Measurements from ENCODE around the gene VAMP2. TPM values are rescaled to one million over a fixed set of nuclear protein-coding genes. Genes with fewer than 3 reads are reported as not detected.
A peak's percentile ranks its signal among the peaks of the same experiment; 100 is the strongest.

The VAMP2 gene
- total and polyA plus RNA-seq, 10 of the 15 experiments (the other 5 are each of a cell fraction or from before 2014, with no cell fraction given): 3.0 to 35.2 (median 25.0) TPM

DNA sequence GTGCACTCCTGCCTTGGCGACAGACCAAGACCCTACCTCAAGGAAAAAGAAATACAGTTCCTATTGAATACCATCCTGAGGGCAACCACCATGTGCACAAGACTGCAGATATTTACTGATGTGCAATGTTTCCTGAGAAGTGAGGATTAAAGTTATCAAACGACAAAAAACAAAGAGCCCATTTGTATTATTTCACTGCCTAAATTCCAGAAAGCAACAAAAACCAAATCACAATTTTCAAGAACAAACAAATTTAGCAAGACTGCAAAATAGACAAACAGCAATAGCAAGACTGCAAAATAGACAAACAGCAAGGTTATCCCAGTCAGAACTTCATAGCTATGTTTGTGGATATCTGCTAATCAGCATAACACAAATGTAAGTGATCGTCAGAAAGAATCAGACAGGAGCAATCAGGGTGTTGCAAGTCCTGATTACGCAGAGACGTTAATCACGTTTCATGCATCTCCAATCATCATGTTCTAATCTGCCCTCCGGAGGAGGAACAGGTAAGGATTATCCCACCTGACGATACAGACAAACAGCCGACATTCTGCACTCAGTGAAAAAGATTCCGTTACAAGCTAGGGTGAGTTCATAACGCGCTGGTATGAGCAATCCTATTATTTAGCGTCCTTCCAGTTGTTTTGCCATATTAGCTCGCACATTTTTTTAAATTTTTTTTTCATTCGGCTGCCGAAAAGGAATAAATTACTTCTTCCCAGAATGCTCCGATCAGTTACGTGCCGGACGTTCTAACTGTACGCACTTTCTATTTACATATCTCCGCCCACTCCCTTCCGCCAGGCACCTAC is 10.5 kb upstream of the VAMP2 start (continued):
- TF ChIP-seq, protein P1, sequence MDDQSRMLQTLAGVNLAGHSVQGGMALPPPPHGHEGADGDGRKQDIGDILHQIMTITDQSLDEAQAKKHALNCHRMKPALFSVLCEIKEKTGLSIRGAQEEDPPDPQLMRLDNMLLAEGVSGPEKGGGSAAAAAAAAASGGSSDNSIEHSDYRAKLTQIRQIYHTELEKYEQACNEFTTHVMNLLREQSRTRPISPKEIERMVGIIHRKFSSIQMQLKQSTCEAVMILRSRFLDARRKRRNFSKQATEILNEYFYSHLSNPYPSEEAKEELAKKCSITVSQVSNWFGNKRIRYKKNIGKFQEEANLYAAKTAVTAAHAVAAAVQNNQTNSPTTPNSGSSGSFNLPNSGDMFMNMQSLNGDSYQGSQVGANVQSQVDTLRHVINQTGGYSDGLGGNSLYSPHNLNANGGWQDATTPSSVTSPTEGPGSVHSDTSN (IDR thresholded peaks at IDR 0.05; ENCODE audit: insufficient replicate concordance, low read depth, low read length): peak; percentile 84
- no peak; the same call in 1 of the 2 replicates for TF ChIP-seq MXI1 (IDR thresholded peaks at IDR 0.05; ENCODE audit: low read depth, low read length)
- peak in 1 of 2 experiments; percentile 85; a peak in 1 of 4 replicates for TF ChIP-seq ETV6 (conservative IDR thresholded peaks at IDR 0.05 in 1 of 2, IDR thresholded peaks at IDR 0.05 in 1 of 2; ENCODE audit: borderline replicate concordance in 1 of 2, low read depth in 1 of 2)
- peak; percentile 84 for TF ChIP-seq ZNF24 (IDR thresholded peaks at IDR 0.05)
- no peak for TF ChIP-seq KDM1A (IDR thresholded peaks at IDR 0.05; ENCODE audit: borderline replicate concordance)
- no peak for TF ChIP-seq ASH2L (IDR thresholded peaks at IDR 0.05; ENCODE audit: borderline replicate concordance, low read depth)
- TF ChIP-seq BRCA1 (IDR thresholded peaks at IDR 0.05; ENCODE audit: low read depth, low read length): no peak
- peak; percentile 100 for TF ChIP-seq PML (IDR thresholded peaks at IDR 0.05; ENCODE audit: low read length)
- TF ChIP-seq CHD2 (IDR thresholded peaks at IDR 0.05; ENCODE audit: borderline replicate concordance, low read depth, low read length): peak; percentile 73; the same call in 1 of the 2 replicates
- TF ChIP-seq, protein P2, sequence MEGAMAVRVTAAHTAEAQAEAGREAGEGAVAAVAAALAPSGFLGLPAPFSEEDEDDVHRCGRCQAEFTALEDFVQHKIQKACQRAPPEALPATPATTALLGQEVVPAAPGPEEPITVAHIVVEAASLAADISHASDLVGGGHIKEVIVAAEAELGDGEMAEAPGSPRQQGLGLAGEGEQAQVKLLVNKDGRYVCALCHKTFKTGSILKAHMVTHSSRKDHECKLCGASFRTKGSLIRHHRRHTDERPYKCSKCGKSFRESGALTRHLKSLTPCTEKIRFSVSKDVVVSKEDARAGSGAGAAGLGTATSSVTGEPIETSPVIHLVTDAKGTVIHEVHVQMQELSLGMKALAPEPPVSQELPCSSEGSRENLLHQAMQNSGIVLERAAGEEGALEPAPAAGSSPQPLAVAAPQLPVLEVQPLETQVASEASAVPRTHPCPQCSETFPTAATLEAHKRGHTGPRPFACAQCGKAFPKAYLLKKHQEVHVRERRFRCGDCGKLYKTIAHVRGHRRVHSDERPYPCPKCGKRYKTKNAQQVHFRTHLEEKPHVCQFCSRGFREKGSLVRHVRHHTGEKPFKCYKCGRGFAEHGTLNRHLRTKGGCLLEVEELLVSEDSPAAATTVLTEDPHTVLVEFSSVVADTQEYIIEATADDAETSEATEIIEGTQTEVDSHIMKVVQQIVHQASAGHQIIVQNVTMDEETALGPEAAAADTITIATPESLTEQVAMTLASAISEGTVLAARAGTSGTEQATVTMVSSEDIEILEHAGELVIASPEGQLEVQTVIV (IDR thresholded peaks at IDR 0.05; ENCODE audit: borderline replicate concordance, partially characterized antibody): peak; percentile 34
- TF ChIP-seq EGR1 (IDR thresholded peaks at IDR 0.05; ENCODE audit: borderline replicate concordance in 1 of 2, low read depth in 2 of 2, low read length in 2 of 2): peak in 1 of 2 experiments; percentile 93; a peak in 2 of 3 replicates
- TF ChIP-seq TCF3 (IDR thresholded peaks at IDR 0.05; ENCODE audit: borderline replicate concordance, insufficient read depth, low read depth, low read length): peak; percentile 100
- peak; percentile 98 for TF ChIP-seq BMI1 (IDR thresholded peaks at IDR 0.05; ENCODE audit: borderline replicate concordance)
- no peak; the same call in 1 of the 2 replicates for TF ChIP-seq STAT1 (conservative IDR thresholded peaks at IDR 0.05)
- TF ChIP-seq TAF1 (IDR thresholded peaks at IDR 0.05; ENCODE audit: borderline replicate concordance, low read depth, low read length): peak; percentile 80
- peak; percentile 65 for TF ChIP-seq RELA (IDR thresholded peaks at IDR 0.05; ENCODE audit: borderline replicate concordance, partially characterized antibody)
- peak; percentile 100 for TF ChIP-seq ZBED1 (IDR thresholded peaks at IDR 0.05; ENCODE audit: borderline replicate concordance)
- peak; percentile 59; the same call in 1 of the 2 replicates for TF ChIP-seq STAT3 (IDR thresholded peaks at IDR 0.05; ENCODE audit: low read depth, low read length)
- TF ChIP-seq TCF12 (IDR thresholded peaks at IDR 0.05; ENCODE audit: low read depth, low read length): peak; percentile 96
- TF ChIP-seq PAX8 (IDR thresholded peaks at IDR 0.05): no peak
- peak; percentile 92 for TF ChIP-seq CREM (IDR thresholded peaks at IDR 0.05; ENCODE audit: low read depth)
- TF ChIP-seq, protein P3, sequence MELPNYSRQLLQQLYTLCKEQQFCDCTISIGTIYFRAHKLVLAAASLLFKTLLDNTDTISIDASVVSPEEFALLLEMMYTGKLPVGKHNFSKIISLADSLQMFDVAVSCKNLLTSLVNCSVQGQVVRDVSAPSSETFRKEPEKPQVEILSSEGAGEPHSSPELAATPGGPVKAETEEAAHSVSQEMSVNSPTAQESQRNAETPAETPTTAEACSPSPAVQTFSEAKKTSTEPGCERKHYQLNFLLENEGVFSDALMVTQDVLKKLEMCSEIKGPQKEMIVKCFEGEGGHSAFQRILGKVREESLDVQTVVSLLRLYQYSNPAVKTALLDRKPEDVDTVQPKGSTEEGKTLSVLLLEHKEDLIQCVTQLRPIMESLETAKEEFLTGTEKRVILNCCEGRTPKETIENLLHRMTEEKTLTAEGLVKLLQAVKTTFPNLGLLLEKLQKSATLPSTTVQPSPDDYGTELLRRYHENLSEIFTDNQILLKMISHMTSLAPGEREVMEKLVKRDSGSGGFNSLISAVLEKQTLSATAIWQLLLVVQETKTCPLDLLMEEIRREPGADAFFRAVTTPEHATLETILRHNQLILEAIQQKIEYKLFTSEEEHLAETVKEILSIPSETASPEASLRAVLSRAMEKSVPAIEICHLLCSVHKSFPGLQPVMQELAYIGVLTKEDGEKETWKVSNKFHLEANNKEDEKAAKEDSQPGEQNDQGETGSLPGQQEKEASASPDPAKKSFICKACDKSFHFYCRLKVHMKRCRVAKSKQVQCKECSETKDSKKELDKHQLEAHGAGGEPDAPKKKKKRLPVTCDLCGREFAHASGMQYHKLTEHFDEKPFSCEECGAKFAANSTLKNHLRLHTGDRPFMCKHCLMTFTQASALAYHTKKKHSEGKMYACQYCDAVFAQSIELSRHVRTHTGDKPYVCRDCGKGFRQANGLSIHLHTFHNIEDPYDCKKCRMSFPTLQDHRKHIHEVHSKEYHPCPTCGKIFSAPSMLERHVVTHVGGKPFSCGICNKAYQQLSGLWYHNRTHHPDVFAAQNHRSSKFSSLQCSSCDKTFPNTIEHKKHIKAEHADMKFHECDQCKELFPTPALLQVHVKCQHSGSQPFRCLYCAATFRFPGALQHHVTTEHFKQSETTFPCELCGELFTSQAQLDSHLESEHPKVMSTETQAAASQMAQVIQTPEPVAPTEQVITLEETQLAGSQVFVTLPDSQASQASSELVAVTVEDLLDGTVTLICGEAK (IDR thresholded peaks at IDR 0.05; ENCODE audit: borderline replicate concordance): peak; percentile 67

Data from GM12878 (cell line).